SK-N-SH (cell line): ENCODE data around the gene EGFLAM.

ENCODE experiments used
- EP300 ChIP-seq, 2 experiments: IDR thresholded peaks; 2 replicates each; pipeline versions ENCODE4 v1.4.0 to v1.6.1; 2012; ENCODE audit warnings: borderline replicate concordance in 1 of 2, low read depth in 1 of 2, low read length in 1 of 2
- RAD21 ChIP-seq: IDR thresholded peaks from 2 replicates; pipeline ENCODE4 v1.6.1; 2012; ENCODE audit warnings: mild to moderate bottlenecking, low read length

DNA sequence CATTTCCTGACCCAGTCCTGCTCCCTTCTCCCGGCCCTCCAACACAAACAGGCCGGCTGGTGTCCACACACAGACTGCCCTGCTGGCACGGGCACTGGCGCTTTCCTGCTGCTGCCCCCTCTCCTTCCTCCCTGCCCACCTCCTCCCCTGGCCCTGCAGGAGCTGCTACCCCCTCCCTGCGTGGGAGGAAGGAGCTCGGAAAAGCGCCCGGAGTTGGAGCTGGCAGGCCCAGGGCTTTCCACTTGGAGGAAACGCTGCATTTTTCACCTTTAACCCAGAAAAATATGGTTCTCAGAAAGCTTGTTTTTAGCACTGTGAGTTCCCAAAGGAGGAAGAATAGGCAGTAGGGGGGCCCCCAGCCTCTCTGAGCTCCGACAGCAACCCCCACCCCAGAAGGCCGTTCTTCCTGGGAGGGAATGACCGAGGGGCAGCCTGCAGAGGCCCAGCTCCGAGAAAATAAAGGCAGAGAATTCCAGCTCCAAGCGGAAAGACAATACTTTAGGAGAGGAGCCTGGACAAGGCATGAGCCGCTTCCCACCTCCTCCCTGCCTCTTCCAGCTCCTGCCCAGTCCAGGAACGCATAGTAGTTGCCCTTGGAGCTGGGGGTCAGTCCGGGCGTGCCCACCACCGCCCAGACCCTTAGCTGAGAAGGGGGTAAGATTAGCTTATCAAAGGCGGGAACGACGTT lies 209.1 kb downstream of the EGFLAM start:
- TF ChIP-seq RAD21 (no peak), EP300 (IDR thresholded peaks at IDR 0.05; ENCODE audit: borderline replicate concordance in 1 of 2, low read depth in 1 of 2, low read length in 1 of 2) (no peak)
